ENCODE data around the gene CAMTA1. TPM values are rescaled to one million over a fixed set of nuclear protein-coding genes. Genes with fewer than 3 reads are reported as not detected.

CAMTA1 gene
- polyA plus RNA-seq, 1 donor (not counting 4 experiments of a cell fraction or from before 2014, with no cell fraction given): 51.4 TPM

GRCh38 chr1:6891781-6892579 lies 106.7 kb downstream of the CAMTA1 start:
- FAIRE-seq (peak; percentile 23), DNase-seq (ENCODE audit: low read depth, low spot score) (no peak)
- H3K79me2 ChIP-seq (ENCODE audit: control insufficient read depth, insufficient read depth, low read length): no peaks in the 10 kb centered on the region
- dilution Hi-C loops (cut with MboI; ENCODE audit: extremely low pct_ligation_motif_present, low sequenced_read_pairs): no loop called here
- H3K27ac ChIP-seq (ENCODE audit: control insufficient read depth, insufficient read depth, low read length): no peak overlapping the region
- TF ChIP-seq CTCF (optimal IDR thresholded peaks at IDR 0.05 in 1 of 3, IDR thresholded peaks at IDR 0.05 in 1 of 3, conservative IDR thresholded peaks at IDR 0.05 in 1 of 3; ENCODE audit: extremely low read depth in 1 of 3, insufficient read depth in 2 of 3, low read length in 3 of 3): no peak
- TF ChIP-seq EZH2 (IDR thresholded peaks at IDR 0.05; ENCODE audit: low read length): no peak
- H3K27me3 ChIP-seq (ENCODE audit: control insufficient read depth, extremely low read depth, insufficient read depth, low read length): no peaks in the 10 kb centered on the region
- no peak overlapping the region for H3K4me2 ChIP-seq (ENCODE audit: control insufficient read depth, extremely low read depth, insufficient read depth, low read depth, low read length)
- no peaks in the 10 kb centered on the region for H3K4me1 ChIP-seq (ENCODE audit: control insufficient read depth, extremely low read depth, insufficient read depth, low read length)
- no peaks in the 10 kb centered on the region for H4K20me1 ChIP-seq (ENCODE audit: control insufficient read depth, extremely low read depth, insufficient read depth, low read length)
- H3K4me3 ChIP-seq (ENCODE audit: control insufficient read depth in 2 of 3, extremely low read depth in 1 of 3, insufficient read depth in 2 of 3, low read depth in 1 of 3, low read length in 3 of 3): no peak overlapping the region
- no peaks in the 10 kb centered on the region for H3K9me1 ChIP-seq (ENCODE audit: control insufficient read depth, extremely low read depth, insufficient read depth, low read length)
- H3K36me3 ChIP-seq (ENCODE audit: control insufficient read depth in 2 of 2, extremely low read depth in 1 of 2, insufficient read depth in 2 of 2, low read length in 2 of 2): no peaks in the 10 kb centered on the region
- no peaks in the 10 kb centered on the region for H3K9me3 ChIP-seq (ENCODE audit: control insufficient read depth, low read depth, low read length)
- H3K9ac ChIP-seq (ENCODE audit: control insufficient read depth, extremely low read depth, insufficient read depth, low read length): no peak overlapping the region
- H2AFZ ChIP-seq (ENCODE audit: control insufficient read depth, low read length): no peak overlapping the region

DNA sequence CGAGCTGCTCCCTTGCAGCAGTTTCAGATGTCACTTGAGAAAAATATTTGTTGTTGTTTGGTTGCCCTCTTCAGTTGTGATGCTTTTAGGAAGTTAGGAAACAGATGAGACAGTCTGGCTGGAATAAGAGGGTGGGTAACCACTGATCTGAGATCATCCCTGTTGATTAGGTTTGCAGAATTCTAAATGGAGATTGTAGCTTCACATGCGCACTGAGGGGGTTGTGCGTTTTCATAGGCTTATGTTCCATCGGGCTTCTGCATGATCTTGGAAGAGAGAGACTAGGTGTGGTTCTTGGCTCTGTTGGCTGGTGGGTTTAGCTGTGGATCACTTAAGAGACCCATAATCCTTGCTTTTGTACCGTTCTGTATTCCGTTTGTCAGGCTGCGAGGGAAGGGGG lies 108.1 kb downstream of the CAMTA1 start:
- H2AFZ ChIP-seq (ENCODE audit: control insufficient read depth, low read length): no peak overlapping the region
- no peaks in the 10 kb centered on the region for H3K79me2 ChIP-seq (ENCODE audit: control insufficient read depth, insufficient read depth, low read length)
- H3K4me2 ChIP-seq (ENCODE audit: control insufficient read depth, extremely low read depth, insufficient read depth, low read depth, low read length): no peak overlapping the region
- H3K9me1 ChIP-seq (ENCODE audit: control insufficient read depth, extremely low read depth, insufficient read depth, low read length): peaks cover 2% of the 10 kb centered on the region
- H3K9ac ChIP-seq (ENCODE audit: control insufficient read depth, extremely low read depth, insufficient read depth, low read length): no peak overlapping the region
- no peak for TF ChIP-seq CTCF (optimal IDR thresholded peaks at IDR 0.05 in 1 of 3, IDR thresholded peaks at IDR 0.05 in 1 of 3, conservative IDR thresholded peaks at IDR 0.05 in 1 of 3; ENCODE audit: extremely low read depth in 1 of 3, insufficient read depth in 2 of 3, low read length in 3 of 3)
- no peak for TF ChIP-seq EZH2 (IDR thresholded peaks at IDR 0.05; ENCODE audit: low read length)
- H3K4me3 ChIP-seq (ENCODE audit: control insufficient read depth in 2 of 3, extremely low read depth in 1 of 3, insufficient read depth in 2 of 3, low read depth in 1 of 3, low read length in 3 of 3): no peak overlapping the region
- H3K9me3 ChIP-seq (ENCODE audit: control insufficient read depth, low read depth, low read length): no peaks in the 10 kb centered on the region
- H3K27ac ChIP-seq (ENCODE audit: control insufficient read depth, insufficient read depth, low read length): no peak overlapping the region
- DNase-seq (ENCODE audit: low read depth, low spot score) (no peak), FAIRE-seq (no peak)
- H3K4me1 ChIP-seq (ENCODE audit: control insufficient read depth, extremely low read depth, insufficient read depth, low read length): no peaks in the 10 kb centered on the region
- H3K36me3 ChIP-seq (ENCODE audit: control insufficient read depth in 2 of 2, extremely low read depth in 1 of 2, insufficient read depth in 2 of 2, low read length in 2 of 2): no peaks in the 10 kb centered on the region
- dilution Hi-C loops (cut with MboI; ENCODE audit: extremely low pct_ligation_motif_present, low sequenced_read_pairs): no loop called here
- no peaks in the 10 kb centered on the region for H4K20me1 ChIP-seq (ENCODE audit: control insufficient read depth, extremely low read depth, insufficient read depth, low read length)
- H3K27me3 ChIP-seq (ENCODE audit: control insufficient read depth, extremely low read depth, insufficient read depth, low read length): no peaks in the 10 kb centered on the region

All from keratinocyte (primary cell).